ENCODE results near the gene KRTAP10-12. TPM values are rescaled to one million over a fixed set of nuclear protein-coding genes. Genes with fewer than 3 reads are reported as not detected.

Gene KRTAP10-12
- total RNA-seq, 4 donors from 2014 or later: not detected

- Histone ChIP-seq H3K27me3 (peaks cover 65% of the 10 kb centered on the region), H3K27ac (no peak overlapping the region), H3K36me3 (no peaks in the 10 kb centered on the region), H3K4me3 (no peak overlapping the region), H3K9me3 (peaks cover 10% of the 10 kb centered on the region in 2 donors), H3K4me1 (no peaks in the 10 kb centered on the region)
- TF ChIP-seq EP300 (IDR thresholded peaks at IDR 0.05; ENCODE audit: low read depth) (no peak), CTCF (IDR thresholded peaks at IDR 0.05) (no peak), POLR2A (IDR thresholded peaks at IDR 0.05) (no peak), POLR2AphosphoS5 (IDR thresholded peaks at IDR 0.05) (no peak)
- DNase-seq: no peak
- in situ Hi-C loops (cut with MboI; ENCODE audit: low pct_ligation_motif_present in 1 of 4, low pct_unique_long_range_greater_than_20kb in 1 of 4, low sequenced_read_pairs in 3 of 4): loop anchor here in 2 of 4 donors (25.0 kb wide), 1 partner anchor 107 kb away; the partner anchor contains the start of genes KRTAP10-5 (in 2 of the 2) and KRTAP10-6 (in 2 of the 2)
- 59% methylated on average over 11 of the region's 11 CpGs; no CpG with 5 or more reads in 1 of the 2 donors for WGBS, 2 donors (ENCODE audit: low coverage in 1 of 2)
- intact Hi-C loops (cut with DNase I; ENCODE audit: low total_unique reads): no loop called here
These were observed 2.2 kb upstream of the KRTAP10-12 start for GRCh38 chr21:44694776-44695175.

GRCh38 chr21:44695184-44695583, 1.8 kb upstream of the KRTAP10-12 start:
- H3K4me3 ChIP-seq: no peak overlapping the region
- TF ChIP-seq CTCF (IDR thresholded peaks at IDR 0.05) (no peak), POLR2AphosphoS5 (IDR thresholded peaks at IDR 0.05) (no peak), EP300 (IDR thresholded peaks at IDR 0.05; ENCODE audit: low read depth) (no peak), POLR2A (IDR thresholded peaks at IDR 0.05) (no peak)
- WGBS, 2 donors (ENCODE audit: low coverage in 1 of 2): 78 to 88% methylated on average over 1 to 8 of the region's 8 CpGs
- in situ Hi-C loops (cut with MboI; ENCODE audit: low pct_ligation_motif_present in 1 of 4, low pct_unique_long_range_greater_than_20kb in 1 of 4, low sequenced_read_pairs in 3 of 4) (loop anchor here in 2 of 4 donors (25.0 kb wide), 1 partner anchor 108 kb away; the partner anchor contains the start of genes KRTAP10-5 (in 2 of the 2) and KRTAP10-6 (in 2 of the 2)), intact Hi-C loops (cut with DNase I; ENCODE audit: low total_unique reads) (no loop called here)
- DNase-seq: no peak
- H3K9me3 ChIP-seq: peaks cover 10% of the 10 kb centered on the region in 2 donors
- no peak overlapping the region for H3K27ac ChIP-seq
- no peaks in the 10 kb centered on the region for H3K4me1 ChIP-seq
- peaks cover 66% of the 10 kb centered on the region for H3K27me3 ChIP-seq
- H3K36me3 ChIP-seq: no peaks in the 10 kb centered on the region

- peaks cover 10% of the 10 kb centered on the region in 2 donors for H3K9me3 ChIP-seq
- intact Hi-C loops (cut with DNase I; ENCODE audit: low total_unique reads): no loop called here
- TF ChIP-seq CTCF (IDR thresholded peaks at IDR 0.05): no peak
- TF ChIP-seq POLR2AphosphoS5 (IDR thresholded peaks at IDR 0.05): no peak
- no peak for TF ChIP-seq EP300 (IDR thresholded peaks at IDR 0.05; ENCODE audit: low read depth)
- no peak for TF ChIP-seq POLR2A (IDR thresholded peaks at IDR 0.05)
- in situ Hi-C loops (cut with MboI; ENCODE audit: low pct_ligation_motif_present in 1 of 4, low pct_unique_long_range_greater_than_20kb in 1 of 4, low sequenced_read_pairs in 3 of 4): loop anchor here in 2 of 4 donors (25.0 kb wide), 1 partner anchor 108 kb away; the partner anchor contains the start of genes KRTAP10-5 (in 2 of the 2) and KRTAP10-6 (in 2 of the 2)
- WGBS, 2 donors (ENCODE audit: low coverage in 1 of 2): 90% methylated on average over 8 of the region's 8 CpGs; no CpG with 5 or more reads in 1 of the 2 donors
- no peaks in the 10 kb centered on the region for H3K36me3 ChIP-seq
- no peak overlapping the region for H3K27ac ChIP-seq
- DNase-seq: no peak
- H3K27me3 ChIP-seq: peaks cover 70% of the 10 kb centered on the region
- no peak overlapping the region for H3K4me3 ChIP-seq
- H3K4me1 ChIP-seq: no peaks in the 10 kb centered on the region
These were observed 1.3 kb upstream of the KRTAP10-12 start for GRCh38 chr21:44695641-44696040.

GRCh38 chr21:44696572-44696971, 400 bp upstream of the KRTAP10-12 start:
- DNase-seq: no peak
- TF ChIP-seq EP300 (IDR thresholded peaks at IDR 0.05; ENCODE audit: low read depth): no peak
- no peak for TF ChIP-seq POLR2AphosphoS5 (IDR thresholded peaks at IDR 0.05)
- TF ChIP-seq CTCF (IDR thresholded peaks at IDR 0.05): no peak
- TF ChIP-seq POLR2A (IDR thresholded peaks at IDR 0.05): no peak
- Histone ChIP-seq H3K4me3 (no peak overlapping the region), H3K4me1 (no peaks in the 10 kb centered on the region), H3K9me3 (peaks cover 10% of the 10 kb centered on the region in 2 donors), H3K27me3 (peaks cover 75% of the 10 kb centered on the region), H3K36me3 (no peaks in the 10 kb centered on the region), H3K27ac (no peak overlapping the region)
- in situ Hi-C loops (cut with MboI; ENCODE audit: low pct_ligation_motif_present in 1 of 4, low pct_unique_long_range_greater_than_20kb in 1 of 4, low sequenced_read_pairs in 3 of 4) (loop anchor here in 2 of 4 donors (25.0 kb wide), 1 partner anchor 109 kb away; the partner anchor contains the start of genes KRTAP10-5 (in 2 of the 2) and KRTAP10-6 (in 2 of the 2)), intact Hi-C loops (cut with DNase I; ENCODE audit: low total_unique reads) (no loop called here)
- 56 to 74% methylated on average over 2 to 10 of the region's 10 CpGs for WGBS, 2 donors (ENCODE audit: low coverage in 1 of 2)

Measured in transverse colon (tissue), 4 donors.